ENCODE results near the gene TAP2. TPM values are rescaled to one million over a fixed set of nuclear protein-coding genes. Genes with fewer than 3 reads are reported as not detected.

Gene TAP2
- total RNA-seq, 1 donor from 2014 or later: 56.4 TPM

DNA sequence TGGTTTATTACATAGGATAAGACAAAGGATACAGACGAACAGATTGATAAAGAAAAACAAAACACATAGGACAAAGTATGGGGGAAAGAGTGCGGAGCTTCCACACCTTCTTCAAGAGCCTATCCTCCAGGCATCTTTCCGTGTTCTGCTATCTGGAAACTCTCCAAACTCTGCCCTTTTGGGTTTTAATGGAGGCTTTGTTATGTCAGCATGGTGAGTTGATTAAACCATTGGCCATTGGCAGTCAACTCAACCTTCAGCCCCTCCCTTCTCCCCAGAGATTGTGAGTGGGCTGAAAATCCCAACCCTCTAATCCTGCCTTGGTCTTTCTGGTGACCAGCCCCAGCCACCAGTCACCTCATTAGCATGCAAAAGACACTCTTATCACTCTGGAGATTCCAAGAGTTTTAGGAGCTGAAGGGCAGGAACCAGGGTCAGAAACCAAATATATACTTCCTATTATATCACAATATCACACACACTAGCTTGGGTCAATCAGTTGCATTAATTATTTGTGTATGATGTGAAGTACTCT, 45.6 kb downstream of the TAP2 start:
- ATAC-seq (no peak), DNase-seq (no peak)
- Histone ChIP-seq H3K27ac (no peak overlapping the region), H3K9me3 (no peaks in the 10 kb centered on the region), H3K36me3 (no peaks in the 10 kb centered on the region), H3K4me3 (no peak overlapping the region), H3K4me1 (no peaks in the 10 kb centered on the region), H3K27me3 (peaks cover 9% of the 10 kb centered on the region)
- intact Hi-C loops (cut with DNase I): no loop called here
- no peak for TF ChIP-seq CTCF (IDR thresholded peaks at IDR 0.05)

DNA sequence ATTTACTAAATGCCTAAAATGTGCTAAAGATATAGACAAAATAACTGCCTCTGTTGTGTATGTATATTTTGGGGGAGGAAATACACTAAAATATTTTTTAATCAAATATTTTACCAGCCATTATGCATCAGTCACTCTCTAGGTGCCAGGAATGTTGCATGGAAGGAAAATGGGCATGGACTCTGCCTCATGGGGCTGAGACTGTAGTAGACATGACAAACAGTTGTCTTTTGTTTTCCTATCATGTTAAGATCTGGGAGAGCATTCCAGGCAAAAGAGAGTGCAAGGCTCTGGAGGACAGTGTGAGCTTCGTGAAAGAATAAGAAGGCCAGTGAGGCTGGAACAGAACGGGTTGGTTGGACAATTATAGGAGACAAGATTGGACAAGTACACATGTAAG, 48.2 kb downstream of the TAP2 start:
- Histone ChIP-seq H3K4me3 (no peak overlapping the region), H3K4me1 (no peaks in the 10 kb centered on the region), H3K27ac (no peak overlapping the region), H3K9me3 (no peaks in the 10 kb centered on the region), H3K27me3 (peaks cover 9% of the 10 kb centered on the region), H3K36me3 (no peaks in the 10 kb centered on the region)
- ATAC-seq: no peak
- no peak for DNase-seq
- TF ChIP-seq CTCF (IDR thresholded peaks at IDR 0.05): no peak
- intact Hi-C loops (cut with DNase I): no loop called here

Other genes starting within 250 kb of the TAP2 start
- 335 TPM for gene HLA-DRB1, start 248.9 kb downstream of the TAP2 start, total RNA-seq
- 111 TPM for gene HLA-DQA1, start 201.3 kb downstream of the TAP2 start, total RNA-seq
- gene HLA-DQB1, start 172.1 kb downstream of the TAP2 start, total RNA-seq: 94.9 TPM
- gene HLA-DQA2, start 97.3 kb downstream of the TAP2 start, total RNA-seq: 51.7 TPM
- 62.8 TPM for gene HLA-DQB2, start 75.2 kb downstream of the TAP2 start, total RNA-seq
- gene HLA-DOB, start 21.7 kb downstream of the TAP2 start, total RNA-seq: 0.64 TPM
- gene PSMB8, start 5.3 kb upstream of the TAP2 start, total RNA-seq: 86.9 TPM
- 60.4 TPM for gene TAP1, start 15.0 kb upstream of the TAP2 start, total RNA-seq
- 47.2 TPM for gene PSMB9, start 15.5 kb upstream of the TAP2 start, total RNA-seq
- gene HLA-DMB, start 102.3 kb upstream of the TAP2 start, total RNA-seq: 140 TPM
- gene HLA-DMA, start 114.4 kb upstream of the TAP2 start, total RNA-seq: 197 TPM
- gene BRD2, start 129.9 kb upstream of the TAP2 start, total RNA-seq: 155 TPM
- gene HLA-DOA, start 170.9 kb upstream of the TAP2 start, total RNA-seq: 25.2 TPM
- 491 TPM for gene HLA-DPA1, start 234.9 kb upstream of the TAP2 start, total RNA-seq
- 385 TPM for gene HLA-DPB1, start 237.3 kb upstream of the TAP2 start, total RNA-seq

All from upper lobe of right lung (tissue), 1 donor.